Activated CD4-positive, alpha-beta T cell treated with anti-CD3 and anti-CD28 coated beads for 36 hours (primary cell): ENCODE results near the gene NISCH. TPM values are rescaled to one million over a fixed set of nuclear protein-coding genes. Genes with fewer than 3 reads are reported as not detected.

Source experiments
- ATAC-seq: fragments of 200-7000 bp; cut with Tn5 transposase; one replicate; pipeline ENCODE4 v1.10.0; 2021; ENCODE audit warnings: mild to moderate bottlenecking, moderate library complexity
- CTCF ChIA-PET: fragments of 350-600 bp; sonication (Branson Sonifier 250); formaldehyde crosslinking; loops from one replicate; lab custom pipeline; 2021; ENCODE audit warnings: antibody characterized with exemption; lab: Charles Lee
- POLR2A ChIA-PET: fragments of 350-600 bp; sonication (Branson Sonifier 250); formaldehyde crosslinking; loops from one replicate; lab custom pipeline; 2021; ENCODE audit warnings: antibody characterized with exemption, inconsistent platforms; lab: Charles Lee
- DNase-seq: peaks from one replicate; pipeline ENCODE4 v3.0.0-alpha.2; 2020
- H3K27ac Mint-ChIP-seq: one replicate; pipeline ENCODE4 v1.8.0; 2021; ENCODE audit warnings: mixed read lengths
- H3K27me3 Mint-ChIP-seq: one replicate; pipeline ENCODE4 v1.8.0; 2021; ENCODE audit warnings: mixed read lengths
- H3K36me3 Mint-ChIP-seq: one replicate; pipeline ENCODE4 v1.8.0; 2021; ENCODE audit warnings: low read depth, mixed read lengths
- H3K4me1 Mint-ChIP-seq: one replicate; pipeline ENCODE4 v1.8.0; 2021; ENCODE audit warnings: mixed read lengths
- H3K4me3 Mint-ChIP-seq: one replicate; pipeline ENCODE4 v1.8.0; 2021; ENCODE audit warnings: mild to moderate bottlenecking, moderate library complexity, mixed read lengths
- H3K9me3 Mint-ChIP-seq: one replicate; pipeline ENCODE4 v1.8.0; 2021; ENCODE audit warnings: low read depth, mixed read lengths
- intact Hi-C, 2 experiments: fragments of 100-400 bp; cut with DNase I in 1 of 2; cut with micrococcal nuclease in 1 of 2; formaldehyde crosslinking; loops; one replicate each; pipeline versions ENCODE4 v1.14.2 to v1.15.1; 2022 to 2024; cut with DNase I, micrococcal nuclease
- total RNA-seq, 2 experiments: library from RNA; stranded (reverse); gene quantifications; one replicate each; pipeline ENCODE4 v1.2.3, GENCODE V29; 2021

The NISCH gene
- total RNA-seq, 2 experiments from 2014 or later = 61.4 to 68.9 TPM

GRCh38 chr3:52487788-52488691 lies 32.6 kb downstream of the NISCH start:
- Mint-ChIP-seq H3K27me3 (no peaks in the 10 kb centered on the region), H3K27ac (no peak overlapping the region), H3K36me3 (peaks cover 30% of the 10 kb centered on the region), H3K9me3 (no peaks in the 10 kb centered on the region), H3K4me3 (no peak overlapping the region), H3K4me1 (no peaks in the 10 kb centered on the region)
- POLR2A ChIA-PET = no interaction called here
- ATAC-seq (no peak), DNase-seq (no peak)
- intact Hi-C loops = no loop called here
- CTCF ChIA-PET = interaction anchor here (0.6 to 0.9 kb wide), 2 partner anchors 18 to 251 kb away, joined by 3 read pairs; no protein-coding TSS in a partner anchor

- H3K27me3 Mint-ChIP-seq = no peaks in the 10 kb centered on the region
- ChIA-PET POLR2A (no interaction called here), CTCF (interaction anchor here (0.9 kb wide), 1 partner anchor 19 kb away, joined by 3 read pairs; no protein-coding TSS in a partner anchor)
- intact Hi-C loops = no loop called here
- H3K27ac Mint-ChIP-seq = no peak overlapping the region
- ATAC-seq (no peak), DNase-seq (no peak)
- H3K4me1 Mint-ChIP-seq = no peaks in the 10 kb centered on the region
- no peaks in the 10 kb centered on the region for H3K9me3 Mint-ChIP-seq
- H3K36me3 Mint-ChIP-seq = peaks cover 28% of the 10 kb centered on the region
- H3K4me3 Mint-ChIP-seq = no peak overlapping the region
Observed at GRCh38 chr3:52488746-52489145, 33.3 kb downstream of the NISCH start.

- ATAC-seq (no peak), DNase-seq (no peak)
- H3K9me3 Mint-ChIP-seq = no peaks in the 10 kb centered on the region
- H3K36me3 Mint-ChIP-seq = peaks cover 28% of the 10 kb centered on the region
- H3K4me1 Mint-ChIP-seq = no peaks in the 10 kb centered on the region
- ChIA-PET POLR2A (no interaction called here), CTCF (no interaction called here)
- no peak overlapping the region for H3K27ac Mint-ChIP-seq
- no peak overlapping the region for H3K4me3 Mint-ChIP-seq
- H3K27me3 Mint-ChIP-seq = peaks cover 2% of the 10 kb centered on the region
- intact Hi-C loops = no loop called here
Observed at GRCh38 chr3:52489453-52489852, 34.0 kb downstream of the NISCH start.

GRCh38 chr3:52490035-52490938 lies 34.9 kb downstream of the NISCH start:
- ChIA-PET POLR2A (no interaction called here), CTCF (interaction anchor here (0.6 kb wide), 1 partner anchor 865 kb away, joined by 3 read pairs; no protein-coding TSS in a partner anchor)
- intact Hi-C loops = no loop called here
- H3K4me1 Mint-ChIP-seq = no peaks in the 10 kb centered on the region
- ATAC-seq (no peak), DNase-seq (no peak)
- H3K27ac Mint-ChIP-seq = no peak overlapping the region
- no peaks in the 10 kb centered on the region for H3K9me3 Mint-ChIP-seq
- no peak overlapping the region for H3K4me3 Mint-ChIP-seq
- H3K36me3 Mint-ChIP-seq = peaks cover 28% of the 10 kb centered on the region
- H3K27me3 Mint-ChIP-seq = peaks cover 2% of the 10 kb centered on the region

GRCh38 chr3:52490939-52491526 lies 35.6 kb downstream of the NISCH start:
- no peak for DNase-seq
- H3K27ac Mint-ChIP-seq = no peak overlapping the region
- intact Hi-C loops = no loop called here
- H3K27me3 Mint-ChIP-seq = peaks cover 2% of the 10 kb centered on the region
- no peaks in the 10 kb centered on the region for H3K9me3 Mint-ChIP-seq
- peaks cover 24% of the 10 kb centered on the region for H3K36me3 Mint-ChIP-seq
- ChIA-PET POLR2A (no interaction called here), CTCF (interaction anchor here (0.6 kb wide), 1 partner anchor 158 kb away, joined by 5 read pairs; no protein-coding TSS in a partner anchor)
- no peaks in the 10 kb centered on the region for H3K4me1 Mint-ChIP-seq
- H3K4me3 Mint-ChIP-seq = no peak overlapping the region
- no peak for ATAC-seq

GRCh38 chr3:52492059-52492458 lies 36.7 kb downstream of the NISCH start:
- peaks cover 24% of the 10 kb centered on the region for H3K36me3 Mint-ChIP-seq
- ATAC-seq (no peak), DNase-seq (no peak)
- H3K4me3 Mint-ChIP-seq = no peak overlapping the region
- CTCF ChIA-PET = interaction anchor here (1.0 kb wide), 1 partner anchor 20 kb away, joined by 3 read pairs; no protein-coding TSS in a partner anchor
- intact Hi-C loops = no loop called here
- POLR2A ChIA-PET = no interaction called here
- no peak overlapping the region for H3K27ac Mint-ChIP-seq
- no peaks in the 10 kb centered on the region for H3K4me1 Mint-ChIP-seq
- no peaks in the 10 kb centered on the region for H3K9me3 Mint-ChIP-seq
- H3K27me3 Mint-ChIP-seq = peaks cover 2% of the 10 kb centered on the region

- ChIA-PET CTCF (no interaction called here), POLR2A (no interaction called here)
- Mint-ChIP-seq H3K4me1 (no peaks in the 10 kb centered on the region), H3K27me3 (peaks cover 2% of the 10 kb centered on the region), H3K27ac (no peak overlapping the region), H3K9me3 (no peaks in the 10 kb centered on the region), H3K4me3 (no peak overlapping the region), H3K36me3 (peaks cover 20% of the 10 kb centered on the region)
- DNase-seq (no peak), ATAC-seq (no peak)
- intact Hi-C loops = no loop called here
Observed at GRCh38 chr3:52493232-52494017, 38.0 kb downstream of the NISCH start.

GRCh38 chr3:52494445-52494844 lies 39.0 kb downstream of the NISCH start:
- Mint-ChIP-seq H3K9me3 (no peaks in the 10 kb centered on the region), H3K27me3 (peaks cover 2% of the 10 kb centered on the region), H3K27ac (no peak overlapping the region), H3K36me3 (peaks cover 20% of the 10 kb centered on the region), H3K4me1 (no peaks in the 10 kb centered on the region), H3K4me3 (no peak overlapping the region)
- DNase-seq (no peak), ATAC-seq (no peak)
- intact Hi-C loops = no loop called here
- CTCF ChIA-PET = interaction anchor here (0.5 to 1.1 kb wide), 2 partner anchors 11 to 54 kb away, joined by 3 read pairs; no protein-coding TSS in a partner anchor
- POLR2A ChIA-PET = no interaction called here

GRCh38 chr3:52494886-52495495 lies 39.6 kb downstream of the NISCH start, which contains the start of gene STAB1:
Gene STAB1, plus strand, starts transcription at chr3:52495338. Its CDS starts 76 bp downstream, at chr3:52495414.
- intact Hi-C loops = no loop called here
- DNase-seq (no peak), ATAC-seq (no peak)
- Mint-ChIP-seq H3K9me3 (no peaks in the 10 kb centered on the region), H3K27ac (no peak within 1 kb of the TSS), H3K4me3 (no peak within 1 kb of the TSS), H3K4me1 (no peaks in the 10 kb centered on the region), H3K36me3 (peaks cover 15% of the 10 kb centered on the region), H3K27me3 (peaks cover 2% of the 10 kb centered on the region)
- POLR2A ChIA-PET = interaction anchor here (0.6 kb wide), 2 partner anchors 26 to 145 kb away, joined by 3 to 5 read pairs; no protein-coding TSS in a partner anchor
- CTCF ChIA-PET = interaction anchor here (0.7 to 1.1 kb wide), 2 partner anchors 11 to 20 kb away, joined by 3 read pairs; no protein-coding TSS in a partner anchor
